Measurements from ENCODE around the gene XKR8.

XKR8 gene

GRCh38 chr1:27956761-27957160, 3.0 kb upstream of the XKR8 start:
- no peak for FAIRE-seq

GRCh38 chr1:27957655-27958054, 2.1 kb upstream of the XKR8 start:
- FAIRE-seq, result no peak

GRCh38 chr1:27958513-27958912, 1.3 kb upstream of the XKR8 start:
- FAIRE-seq, result no peak

GRCh38 chr1:27960762-27961645, 1.2 kb downstream of the XKR8 start:
- FAIRE-seq, result no peak

- FAIRE-seq, result no peak
These were observed 2.0 kb downstream of the XKR8 start for GRCh38 chr1:27961646-27962221.

- FAIRE-seq, result no peak
These were observed 3.6 kb downstream of the XKR8 start for GRCh38 chr1:27963393-27963792.

- FAIRE-seq, result no peak
These were observed 6.8 kb downstream of the XKR8 start for GRCh38 chr1:27966402-27967105.

- no peak for FAIRE-seq
These were observed 7.5 kb downstream of the XKR8 start for GRCh38 chr1:27967106-27967883.

GRCh38 chr1:27967884-27968466, 8.2 kb downstream of the XKR8 start:
- no peak for FAIRE-seq

- no peak for FAIRE-seq
These were observed 8.9 kb downstream of the XKR8 start for GRCh38 chr1:27968692-27969091.

GRCh38 chr1:27970401-27970800, 10.6 kb downstream of the XKR8 start:
- FAIRE-seq, result no peak

GRCh38 chr1:27971674-27972073, 11.9 kb downstream of the XKR8 start:
- no peak for FAIRE-seq

- FAIRE-seq, result no peak
These were observed 12.4 kb downstream of the XKR8 start for GRCh38 chr1:27972141-27972540.

GRCh38 chr1:27973771-27974416, 14.1 kb downstream of the XKR8 start:
- no peak for FAIRE-seq

GRCh38 chr1:27974417-27974781, 14.6 kb downstream of the XKR8 start:
- no peak for FAIRE-seq

- peak; percentile 69 for FAIRE-seq
These were observed 19.5 kb downstream of the XKR8 start for GRCh38 chr1:27979151-27979858.

GRCh38 chr1:27979859-27980201, 20.1 kb downstream of the XKR8 start:
- no peak for FAIRE-seq

GRCh38 chr1:27980216-27980845, 20.6 kb downstream of the XKR8 start:
- FAIRE-seq, result no peak

GRCh38 chr1:27981145-27981544, 21.4 kb downstream of the XKR8 start:
- no peak for FAIRE-seq

GRCh38 chr1:27990920-27991537, 31.3 kb downstream of the XKR8 start:
- no peak for FAIRE-seq

GRCh38 chr1:27992276-27992675, 32.5 kb downstream of the XKR8 start:
- FAIRE-seq, result no peak
